AG08395 (cell line): ENCODE results near the gene CSNK1G2.
A peak's percentile ranks its signal among the peaks of the same experiment; 100 is the strongest.

Experiments
- DNase-seq: peaks from one replicate; pipeline ENCODE4 v3.0.0; 2012; ENCODE audit warnings: mixed read lengths, low spot score

The CSNK1G2 gene

DNA sequence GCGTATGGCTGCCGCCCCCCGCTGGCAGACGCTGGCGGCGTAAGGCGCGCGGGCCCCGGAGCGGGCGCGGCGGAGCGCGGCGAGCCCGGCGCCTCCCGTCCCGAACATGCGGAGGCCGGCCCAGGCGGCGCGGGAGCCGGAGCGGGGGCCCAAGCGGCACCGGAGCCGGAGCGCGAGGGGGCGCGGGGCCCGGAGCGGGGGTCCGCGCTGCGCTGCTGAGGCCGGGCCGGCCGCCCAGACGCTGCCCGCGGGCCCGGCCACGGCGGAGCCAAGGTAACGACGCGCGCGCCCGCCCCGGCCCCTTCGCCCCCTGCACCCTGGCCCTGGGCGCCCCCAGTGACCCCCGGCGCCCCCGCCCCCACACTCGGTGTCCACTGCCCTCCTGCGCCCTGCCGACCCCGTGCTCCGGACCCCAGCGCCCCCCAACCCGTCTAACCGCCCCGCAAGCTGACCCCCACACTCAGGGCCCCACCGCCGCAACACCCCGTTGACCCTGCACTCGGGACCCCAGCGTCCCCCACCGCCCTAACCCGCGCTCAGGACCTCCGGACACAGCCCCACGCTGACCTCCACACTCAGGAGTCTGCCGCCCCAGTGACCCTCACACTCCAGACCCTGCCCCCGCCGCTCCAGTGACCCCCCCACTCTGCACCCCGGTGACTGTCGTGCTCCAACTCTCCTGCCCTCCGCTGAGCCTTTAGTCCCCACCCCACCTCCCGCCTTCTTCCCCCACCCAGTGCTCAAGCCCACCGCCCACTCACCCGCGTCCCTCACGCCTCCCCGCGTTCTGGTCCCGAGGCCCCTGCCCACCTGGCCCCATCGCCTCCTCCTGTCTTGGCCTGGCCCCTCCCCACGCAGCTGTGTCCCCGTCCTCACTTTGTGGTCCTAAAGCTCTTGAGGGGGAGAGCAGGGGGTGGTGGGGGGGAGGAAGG, at the start of gene CSNK1G2:
Gene CSNK1G2 (plus strand): TSS at position 27 of the 932 bp plus-strand sequence. CDS start 28,601 bp downstream, outside the sequence.
- DNase-seq: no peak

DNA sequence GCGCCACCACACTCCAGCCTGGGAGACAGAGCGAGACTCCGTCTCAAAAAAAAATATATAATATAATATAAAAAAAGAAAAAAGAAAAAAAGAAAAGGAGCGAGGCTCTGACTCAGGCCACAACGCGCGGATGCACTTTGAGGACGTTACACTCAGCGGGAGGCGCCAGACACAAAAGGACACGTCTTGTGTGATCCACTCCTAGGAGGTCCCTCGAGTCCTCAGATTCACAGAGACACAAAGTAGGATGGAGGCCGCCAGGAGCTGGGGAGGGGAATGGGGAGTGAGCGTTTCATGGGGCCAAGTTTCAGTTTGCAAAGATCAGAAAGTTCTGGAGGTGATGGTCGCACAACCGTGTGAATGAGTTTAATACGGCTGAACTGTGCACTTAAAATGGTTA, 47.2 kb upstream of the CSNK1G2 start:
- DNase-seq: no peak

DNA sequence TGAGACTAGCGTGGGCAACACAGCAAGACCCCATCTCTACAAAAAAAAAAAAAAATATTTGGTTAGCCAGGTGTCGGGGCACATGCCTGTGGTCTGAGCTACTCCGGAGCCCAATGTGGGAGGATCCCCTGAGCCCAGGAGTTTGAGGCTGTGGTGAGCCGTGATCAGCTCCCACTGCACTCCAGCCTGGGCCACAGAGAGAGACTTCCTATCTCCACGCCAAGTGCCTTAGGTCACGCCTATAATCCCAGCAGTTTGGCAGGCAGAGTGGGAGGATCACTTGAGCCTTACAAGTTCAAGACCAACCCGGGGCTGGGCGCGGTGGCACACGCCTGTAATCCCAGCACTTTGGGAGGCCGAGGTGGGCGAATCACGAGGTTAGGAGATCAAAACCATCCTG, 44.5 kb upstream of the CSNK1G2 start:
- no peak for DNase-seq

DNA sequence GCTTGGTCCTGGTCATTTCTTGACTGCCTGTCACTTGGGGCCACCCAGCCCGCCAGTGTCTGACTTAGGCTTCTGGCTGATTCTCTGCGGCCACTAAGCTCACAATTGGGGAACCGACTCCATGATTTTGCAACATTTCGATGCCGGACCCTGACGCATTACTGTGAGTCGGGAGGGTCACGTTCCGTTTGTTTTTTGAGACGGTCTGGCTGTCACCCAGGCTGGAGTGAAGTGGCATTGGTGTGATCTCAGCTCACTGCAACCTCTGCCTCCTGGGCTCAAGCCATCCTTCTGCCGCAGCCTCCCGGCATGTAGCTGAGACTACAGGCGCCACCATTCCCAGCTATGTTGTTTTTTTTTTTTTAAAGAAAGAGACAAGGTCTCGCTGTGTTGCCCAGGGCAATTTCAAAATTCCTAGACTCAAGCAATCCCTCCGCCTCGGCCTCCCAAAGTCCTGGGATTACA, 39.0 kb upstream of the CSNK1G2 start:
- no peak for DNase-seq

DNA sequence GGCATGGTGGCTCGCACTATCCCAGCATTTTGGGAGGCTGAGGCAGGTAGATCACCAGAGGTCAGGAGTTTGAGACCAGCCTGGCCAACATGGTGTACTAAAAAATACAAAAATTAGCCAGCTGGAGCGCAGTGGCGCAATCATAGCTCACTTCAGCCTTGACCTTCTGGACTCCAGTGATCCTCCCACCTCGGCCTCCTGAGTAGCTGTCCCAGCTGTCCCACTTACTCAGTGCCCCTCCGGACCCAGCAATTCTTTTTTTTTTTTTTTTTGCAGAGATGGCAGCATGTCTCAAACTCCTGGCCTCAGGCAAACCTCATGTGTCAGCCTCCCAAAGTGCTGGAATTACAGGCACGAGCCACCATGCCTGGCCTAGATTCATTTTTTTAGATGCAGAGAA, 38.0 kb upstream of the CSNK1G2 start:
- no peak for DNase-seq

DNA sequence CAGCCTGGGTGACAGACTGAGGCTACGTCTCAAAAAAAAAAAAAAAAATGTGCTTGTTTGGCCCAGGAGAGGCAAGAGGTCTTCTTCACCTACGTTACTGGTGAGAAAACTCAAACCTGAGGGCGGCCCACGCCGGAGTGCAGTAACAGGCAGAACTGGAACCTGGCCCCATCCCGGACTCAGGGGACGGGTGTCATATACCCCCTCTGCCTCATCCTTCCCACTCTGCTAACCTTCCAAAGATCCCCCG, 36.2 kb upstream of the CSNK1G2 start:
- DNase-seq: no peak

DNA sequence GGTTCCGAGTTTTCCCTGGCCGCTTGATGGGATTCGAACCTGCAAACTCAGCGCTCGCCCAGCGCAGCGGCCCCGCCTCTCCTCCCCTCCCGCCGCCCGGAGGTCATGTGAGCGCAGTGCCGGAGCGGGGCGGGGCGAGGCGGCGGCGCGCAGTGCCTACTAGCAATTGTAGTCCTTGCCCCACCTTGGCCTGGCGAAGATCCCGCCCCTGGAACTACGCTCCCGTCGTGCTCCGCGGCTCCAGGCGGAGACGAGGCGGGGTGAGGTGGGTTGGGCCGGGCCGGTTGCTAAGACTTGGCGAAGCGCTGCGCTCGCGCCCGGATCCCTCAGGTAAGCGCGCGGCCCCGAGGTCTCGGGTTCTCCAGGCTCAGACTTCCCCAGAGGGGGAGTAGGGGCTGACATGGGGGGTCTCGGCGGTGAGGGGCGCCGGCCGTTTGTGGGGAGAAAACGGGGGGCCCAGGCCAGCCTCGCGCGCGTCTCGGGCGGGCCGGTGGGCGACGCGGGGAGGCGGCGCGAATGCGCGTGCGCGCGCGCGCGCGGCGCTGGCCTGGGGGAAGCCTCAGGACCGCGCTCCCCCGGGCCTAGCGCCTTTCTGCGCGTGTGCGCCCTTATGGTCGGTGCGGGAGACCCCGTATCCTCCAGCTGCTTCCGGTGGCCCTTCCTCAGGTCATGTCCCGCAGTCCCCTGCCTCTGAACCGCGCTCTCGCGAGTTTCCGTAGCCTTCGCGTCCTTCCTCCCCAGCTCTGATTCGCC, 35.7 kb upstream of the CSNK1G2 start, which contains the start of the genes ADAT3 and SCAMP4:
Gene ADAT3 (plus strand): TSS at position 290 of the 753 bp plus-strand sequence. CDS start 6,649 bp downstream, outside the sequence.
Gene SCAMP4 (plus strand): TSS at position 290 of the 753 bp plus-strand sequence. CDS start 9,621 bp downstream, outside the sequence.
- peak; percentile 98 for DNase-seq

DNA sequence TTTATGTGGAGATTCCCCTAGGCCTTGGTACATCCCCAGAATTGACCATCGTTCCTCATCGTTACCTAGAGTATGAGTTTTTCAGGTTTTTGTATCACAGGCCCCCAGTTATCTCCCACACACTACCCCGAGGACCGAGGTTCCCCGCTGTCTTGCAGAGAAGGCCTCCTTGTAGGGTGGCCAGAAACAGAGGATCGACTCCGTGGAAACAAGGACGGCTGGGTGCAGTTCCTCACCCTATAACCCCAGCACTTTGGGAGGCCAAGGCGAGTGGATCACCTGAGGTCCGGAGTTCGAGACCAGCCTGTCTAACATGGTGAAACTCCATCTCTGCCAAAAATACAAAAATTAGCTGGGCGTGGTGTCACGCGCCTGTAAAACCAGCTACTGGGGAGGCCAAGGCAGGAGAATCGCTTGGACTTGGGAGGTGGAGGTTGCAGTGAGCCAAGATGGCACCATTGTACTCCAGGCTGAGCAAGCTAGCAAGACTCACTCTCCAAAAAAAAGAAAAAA, 35.1 kb upstream of the CSNK1G2 start:
- DNase-seq: no peak

DNA sequence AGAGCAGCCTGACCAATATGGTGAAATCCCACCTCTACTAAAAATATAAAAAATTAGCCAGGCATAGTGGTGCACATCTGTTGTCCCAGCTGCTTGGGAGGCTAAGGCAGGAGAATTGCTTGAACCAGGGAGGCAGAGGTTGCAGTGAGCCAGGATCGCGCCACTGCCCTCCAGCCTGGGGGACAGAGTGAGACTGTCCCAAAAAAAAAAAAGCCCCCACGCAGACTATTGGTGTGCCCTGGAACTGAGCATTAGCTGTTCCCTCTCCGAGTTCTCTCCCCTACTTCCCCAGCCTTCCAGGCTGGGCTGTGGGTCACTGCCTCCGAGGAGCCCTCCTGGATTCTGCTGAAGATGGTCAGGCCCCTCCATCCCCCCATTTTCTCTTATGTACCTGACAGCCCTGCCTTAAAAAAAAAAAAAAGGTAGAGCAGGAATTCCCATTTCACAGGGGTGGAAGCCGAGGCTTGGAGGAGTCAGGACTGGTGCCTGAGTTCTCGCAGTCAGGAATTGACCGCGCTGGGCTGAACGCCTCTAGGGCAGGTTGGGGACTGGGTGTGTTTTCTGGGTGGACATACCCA, 33.9 kb upstream of the CSNK1G2 start:
- DNase-seq: no peak

DNA sequence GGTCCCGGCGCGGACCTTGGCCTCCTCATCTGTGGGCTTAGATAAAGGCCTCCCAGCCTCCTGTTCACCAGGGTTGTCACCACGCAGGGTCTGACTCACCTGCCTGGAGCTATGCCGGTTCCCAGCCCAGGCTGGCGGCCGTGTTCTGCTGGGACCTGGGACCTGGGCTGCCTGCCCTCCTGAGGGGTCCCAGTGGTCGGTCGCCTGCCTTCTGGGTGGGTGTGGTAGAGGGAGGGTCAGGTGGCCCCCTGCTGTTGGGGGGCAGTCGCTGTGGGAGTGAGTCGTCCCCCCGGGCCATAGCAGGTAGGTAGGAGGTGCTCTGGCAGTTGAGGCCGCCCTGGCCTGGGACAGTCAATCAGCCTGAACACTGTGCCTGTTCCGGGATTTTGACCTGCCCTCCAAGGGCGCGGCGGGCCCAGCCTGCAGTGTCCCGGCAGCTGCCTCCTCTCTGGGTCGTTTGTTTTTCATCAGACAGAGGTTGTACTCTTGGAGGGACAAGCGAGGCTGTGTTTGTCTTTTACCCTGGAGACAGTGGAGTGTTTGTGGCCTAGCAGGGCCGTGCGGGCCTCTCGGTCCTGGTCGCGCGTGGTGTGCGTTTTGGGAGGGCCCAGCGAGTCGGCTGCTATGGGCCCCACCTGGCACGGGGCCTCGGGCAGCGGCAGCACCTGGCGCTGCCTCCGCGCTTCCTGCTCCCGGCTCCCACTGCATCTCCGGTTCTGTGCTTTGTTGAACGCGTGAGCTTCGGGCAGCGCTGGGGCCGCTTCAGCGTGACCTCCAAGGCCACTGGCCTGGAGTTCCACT, 33.2 kb upstream of the CSNK1G2 start:
- DNase-seq: no peak

DNA sequence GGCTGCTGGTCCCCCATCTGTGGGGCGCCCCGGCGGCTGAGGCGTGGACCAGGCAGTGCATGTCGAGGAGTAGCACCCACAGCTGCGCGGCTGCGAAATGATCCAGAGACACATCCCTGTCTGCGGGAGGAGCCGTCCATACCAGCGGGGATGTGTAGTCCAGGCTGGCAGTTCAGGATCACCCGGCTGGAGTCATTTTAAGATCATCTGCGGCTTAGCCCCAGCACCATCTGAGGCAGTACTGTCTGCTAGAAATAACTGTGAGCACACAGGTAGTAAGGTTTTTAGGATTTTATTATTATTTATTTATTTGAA, 32.7 kb upstream of the CSNK1G2 start:
- no peak for DNase-seq

DNA sequence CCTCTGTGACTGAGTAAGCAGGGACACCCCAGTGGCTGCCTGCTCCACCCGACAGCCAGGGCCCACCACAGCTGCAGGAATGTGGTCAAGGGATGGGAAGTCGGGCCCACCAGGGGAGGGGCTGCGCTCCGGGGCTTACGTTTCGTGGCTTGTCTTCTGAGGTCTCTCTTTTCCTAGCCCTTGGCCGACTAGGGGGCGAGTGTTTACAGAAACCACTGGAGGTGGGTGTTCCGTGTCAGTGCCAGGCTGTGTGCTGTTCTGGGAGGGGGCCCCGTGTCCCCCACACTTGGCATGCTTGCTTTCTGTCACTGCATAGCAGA, 31.3 kb upstream of the CSNK1G2 start:
- no peak for DNase-seq

DNA sequence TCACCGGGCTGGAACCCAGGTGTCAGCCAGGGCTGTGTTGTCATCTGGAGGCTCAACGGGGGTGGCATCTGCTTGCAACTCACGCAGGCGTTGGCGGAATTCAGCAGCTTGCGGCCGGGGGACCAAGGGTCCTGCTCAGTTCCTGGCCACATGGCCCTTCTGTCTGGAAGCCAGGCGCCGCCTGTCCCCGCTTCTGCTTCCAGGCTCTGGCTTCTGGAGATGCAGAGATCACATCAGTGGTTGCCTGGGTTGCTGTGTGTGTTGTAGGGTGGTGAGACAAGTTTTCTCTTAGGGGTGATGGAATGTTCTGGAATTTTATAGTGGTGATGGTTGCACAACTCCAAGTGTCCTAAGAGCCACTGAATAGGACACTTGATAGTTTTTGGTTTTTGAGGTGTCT, 30.8 kb upstream of the CSNK1G2 start:
- DNase-seq: peak; percentile 48

DNA sequence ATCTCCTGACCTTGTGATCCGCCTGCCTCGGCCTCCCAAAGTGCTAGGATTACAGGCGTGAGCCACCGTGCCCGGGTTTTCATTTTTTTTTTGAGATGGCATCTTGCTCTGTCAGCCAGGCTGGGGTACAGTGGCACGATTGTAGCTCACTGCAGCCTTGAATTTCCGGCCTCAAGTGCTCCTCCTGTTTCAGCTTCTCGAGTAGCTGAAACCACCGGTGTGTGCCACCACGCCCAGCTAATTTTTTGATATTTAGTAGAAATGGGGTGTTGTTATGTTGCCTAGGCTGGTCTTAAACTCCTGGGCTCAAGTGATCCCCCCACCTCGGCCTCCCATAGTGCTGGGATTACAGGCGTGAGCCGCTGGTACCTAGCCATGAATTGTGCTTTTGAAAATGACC, 29.9 kb upstream of the CSNK1G2 start:
- DNase-seq: no peak

DNA sequence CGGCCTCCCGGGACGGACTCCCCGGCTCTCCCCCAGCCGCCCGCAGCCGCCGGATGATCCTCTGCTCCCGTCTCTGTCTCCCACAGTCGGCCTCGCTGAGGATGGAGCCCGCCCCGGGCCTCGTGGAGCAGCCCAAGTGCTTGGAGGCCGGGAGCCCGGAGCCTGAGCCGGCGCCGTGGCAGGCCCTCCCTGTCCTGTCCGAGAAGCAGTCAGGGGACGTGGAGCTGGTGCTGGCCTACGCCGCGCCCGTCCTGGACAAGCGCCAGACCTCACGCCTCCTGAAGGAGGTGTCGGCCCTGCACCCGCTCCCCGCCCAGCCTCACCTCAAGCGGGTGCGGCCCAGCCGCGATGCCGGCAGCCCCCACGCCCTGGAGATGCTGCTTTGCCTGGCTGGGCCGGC, 29.0 kb upstream of the CSNK1G2 start:
- DNase-seq: no peak

DNA sequence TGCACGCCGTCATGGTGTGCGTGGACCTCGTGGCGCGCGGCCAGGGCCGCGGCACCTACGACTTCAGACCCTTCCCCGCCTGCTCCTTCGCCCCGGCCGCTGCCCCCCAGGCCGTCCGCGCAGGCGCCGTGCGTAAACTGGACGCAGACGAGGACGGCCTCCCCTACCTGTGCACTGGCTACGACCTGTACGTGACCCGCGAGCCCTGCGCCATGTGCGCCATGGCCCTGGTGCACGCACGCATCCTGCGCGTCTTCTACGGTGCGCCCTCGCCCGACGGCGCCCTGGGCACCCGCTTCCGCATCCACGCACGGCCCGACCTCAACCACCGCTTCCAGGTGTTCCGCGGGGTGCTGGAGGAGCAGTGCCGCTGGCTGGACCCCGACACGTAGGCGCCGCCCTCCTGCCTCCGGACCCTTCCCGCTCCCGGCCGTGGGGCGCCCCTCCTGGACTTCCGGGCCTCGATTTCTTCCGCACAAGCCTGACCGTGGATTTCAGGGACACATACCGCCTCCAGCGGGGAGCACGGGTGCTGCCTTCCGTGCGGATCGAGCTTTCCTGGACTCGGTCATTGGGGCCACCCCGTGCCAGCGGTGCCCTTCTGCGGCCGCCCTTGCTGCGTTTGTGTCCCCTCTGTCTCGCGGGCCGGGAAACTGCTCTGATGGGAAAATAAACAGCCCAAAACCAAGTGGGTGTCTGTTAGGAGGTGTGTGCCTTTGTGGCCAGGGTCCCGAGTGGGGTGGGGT, 28.0 kb upstream of the CSNK1G2 start:
- DNase-seq: no peak

DNA sequence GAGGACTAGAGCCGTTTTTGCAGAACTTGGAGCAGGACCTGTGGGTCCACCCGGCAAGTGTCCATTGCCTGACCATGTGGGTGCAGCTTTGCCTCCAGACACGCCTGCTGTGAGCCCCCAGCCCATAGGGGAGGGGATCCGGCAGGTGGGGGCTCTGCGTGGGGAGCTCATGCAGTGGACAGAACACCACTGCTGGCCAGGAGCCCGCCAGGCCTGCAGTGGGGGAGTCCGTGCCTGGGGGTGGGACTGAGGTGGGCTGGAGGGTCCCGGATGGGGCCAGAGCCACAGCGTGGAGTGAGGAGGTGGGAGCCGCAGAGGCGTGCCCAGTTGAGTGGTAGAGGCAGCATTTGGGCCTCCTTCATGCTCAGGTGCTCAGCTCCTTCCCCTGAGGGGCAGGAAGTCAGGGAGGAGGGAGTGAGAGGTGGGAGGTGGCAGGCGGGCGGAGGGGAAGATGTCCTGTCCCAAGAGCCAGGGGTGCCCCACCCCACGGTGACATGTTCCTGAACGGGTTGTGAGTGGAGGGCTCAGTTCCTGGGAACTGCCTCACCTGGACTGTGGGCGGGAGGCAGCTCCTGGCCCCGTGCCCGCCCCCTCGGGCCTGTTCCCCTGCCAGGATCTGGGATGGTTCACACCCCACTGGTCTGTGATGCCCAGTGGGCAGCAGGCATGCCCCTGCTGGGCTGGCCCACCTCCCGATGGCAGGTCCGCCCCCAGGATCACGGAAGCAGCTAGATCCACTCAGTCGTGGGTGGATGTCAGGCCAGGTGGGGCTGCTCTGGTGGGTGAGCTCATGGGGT, 27.0 kb upstream of the CSNK1G2 start:
- DNase-seq: no peak

DNA sequence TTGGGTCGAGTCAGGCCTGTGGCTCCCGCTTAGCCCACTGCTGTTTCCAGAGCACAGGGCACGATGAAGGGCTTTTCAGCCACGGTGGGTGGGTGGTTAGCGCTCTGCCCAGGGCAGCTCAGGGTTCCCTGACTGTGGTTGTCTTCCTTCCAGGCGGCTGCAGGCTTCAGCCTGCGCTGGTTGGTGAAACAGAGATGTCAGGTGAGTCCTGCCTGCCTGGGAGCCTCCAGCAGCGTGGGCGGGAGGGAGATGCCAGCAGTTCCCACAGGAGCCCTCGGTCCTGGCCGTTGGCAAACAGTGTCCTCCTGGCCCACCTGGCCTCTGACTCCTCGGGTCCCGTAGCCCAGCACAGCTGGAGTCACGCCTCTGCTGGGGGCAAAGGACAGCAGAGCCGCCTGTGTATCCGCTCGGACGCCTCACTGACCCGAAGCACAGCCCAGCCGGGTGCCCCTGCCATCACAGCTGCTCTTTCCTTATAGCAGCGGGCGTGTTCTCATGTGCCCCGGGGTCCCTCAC, 26.1 kb upstream of the CSNK1G2 start:
- DNase-seq: no peak

DNA sequence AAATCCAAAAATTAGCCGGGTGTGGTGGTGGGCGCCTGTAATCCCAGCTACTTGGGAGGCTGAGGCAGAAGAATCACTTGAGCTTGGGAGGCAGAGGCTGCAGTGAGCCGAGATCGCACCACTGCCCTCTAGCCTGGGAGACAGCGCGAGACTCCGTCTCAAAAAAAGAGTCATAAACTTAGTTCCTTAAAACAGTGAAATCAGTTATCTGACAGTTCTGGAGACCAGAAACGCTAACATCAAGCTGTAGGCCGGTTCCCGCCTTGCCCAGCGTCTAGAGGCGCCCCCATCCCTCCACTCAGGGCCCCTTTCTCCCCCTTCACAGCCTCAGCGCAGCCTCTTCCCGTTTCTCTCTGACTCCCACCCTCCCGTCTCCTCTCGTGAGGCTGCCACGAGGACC, 23.8 kb upstream of the CSNK1G2 start:
- DNase-seq: no peak

DNA sequence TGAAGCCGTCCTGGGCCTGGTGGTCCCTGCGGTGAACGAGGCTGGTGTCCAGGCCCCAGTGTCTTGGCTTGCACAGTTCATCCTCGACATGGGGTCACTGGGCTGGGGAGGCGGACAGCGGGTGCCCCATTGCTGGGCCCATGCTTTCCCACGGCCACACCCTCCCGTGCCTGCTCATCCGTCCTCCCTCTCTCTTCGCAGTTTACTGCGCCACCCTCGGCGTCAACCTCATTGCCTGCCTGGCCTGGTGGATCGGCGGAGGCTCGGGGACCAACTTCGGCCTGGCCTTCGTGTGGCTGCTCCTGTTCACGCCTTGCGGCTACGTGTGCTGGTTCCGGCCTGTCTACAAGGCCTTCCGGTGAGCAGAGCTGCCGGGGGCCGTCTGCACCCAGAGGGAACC, 23.0 kb upstream of the CSNK1G2 start:
- no peak for DNase-seq
